Measurements from ENCODE around the gene ZNF778.

- no peak for TF ChIP-seq CTCF (IDR thresholded peaks at IDR 0.05; ENCODE audit: insufficient read depth, low read length, poor library complexity, severe bottlenecking)
- no peak for TF ChIP-seq EZH2phosphoT487 (conservative IDR thresholded peaks at IDR 0.05; ENCODE audit: low read length)
These were observed 19.7 kb upstream of the ZNF778 start for GRCh38 chr16:89197633-89198416.
